HG02610 (cell line): ENCODE data around the gene KRTAP29-1.

Source experiments
- ATAC-seq: cut with Tn5 transposase; IDR thresholded peaks from one replicate; pipeline ENCODE4 v1.9.1; 2021; ENCODE audit warnings: mild to moderate bottlenecking, moderate library complexity; ENCODE audit not compliant: unreplicated experiment

Gene KRTAP29-1

DNA sequence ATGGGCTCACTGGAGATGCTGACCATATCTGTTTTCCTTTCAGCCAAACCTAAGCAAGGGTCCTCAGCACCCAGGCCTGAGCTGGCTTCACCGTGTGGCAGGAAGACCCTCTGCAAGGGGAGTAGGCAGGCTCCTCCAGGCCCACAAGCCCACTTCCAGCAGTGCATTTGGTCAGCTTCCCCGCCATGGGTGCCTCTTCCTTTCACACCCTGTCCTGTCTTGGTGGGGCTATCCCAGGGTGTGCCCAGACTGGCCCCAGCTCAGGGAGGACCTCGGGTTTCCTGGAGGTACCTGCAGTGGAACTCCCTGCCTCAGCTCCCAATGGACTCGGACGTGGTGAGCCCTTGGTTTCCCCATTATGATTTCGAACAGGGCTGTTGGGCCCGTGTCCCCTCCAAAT is 25.6 kb upstream of the KRTAP29-1 start:
- no peak for ATAC-seq

- no peak for ATAC-seq
Observed at GRCh38 chr17:41327411-41328120, 24.9 kb upstream of the KRTAP29-1 start.

GRCh38 chr17:41326173-41327145 is 23.8 kb upstream of the KRTAP29-1 start:
- ATAC-seq, result no peak

GRCh38 chr17:41325611-41326010 is 23.0 kb upstream of the KRTAP29-1 start:
- no peak for ATAC-seq

GRCh38 chr17:41325126-41325525 is 22.5 kb upstream of the KRTAP29-1 start:
- no peak for ATAC-seq

GRCh38 chr17:41324180-41325075 is 21.8 kb upstream of the KRTAP29-1 start:
- no peak for ATAC-seq

- no peak for ATAC-seq
Observed at GRCh38 chr17:41322903-41323895, 20.5 kb upstream of the KRTAP29-1 start.

DNA sequence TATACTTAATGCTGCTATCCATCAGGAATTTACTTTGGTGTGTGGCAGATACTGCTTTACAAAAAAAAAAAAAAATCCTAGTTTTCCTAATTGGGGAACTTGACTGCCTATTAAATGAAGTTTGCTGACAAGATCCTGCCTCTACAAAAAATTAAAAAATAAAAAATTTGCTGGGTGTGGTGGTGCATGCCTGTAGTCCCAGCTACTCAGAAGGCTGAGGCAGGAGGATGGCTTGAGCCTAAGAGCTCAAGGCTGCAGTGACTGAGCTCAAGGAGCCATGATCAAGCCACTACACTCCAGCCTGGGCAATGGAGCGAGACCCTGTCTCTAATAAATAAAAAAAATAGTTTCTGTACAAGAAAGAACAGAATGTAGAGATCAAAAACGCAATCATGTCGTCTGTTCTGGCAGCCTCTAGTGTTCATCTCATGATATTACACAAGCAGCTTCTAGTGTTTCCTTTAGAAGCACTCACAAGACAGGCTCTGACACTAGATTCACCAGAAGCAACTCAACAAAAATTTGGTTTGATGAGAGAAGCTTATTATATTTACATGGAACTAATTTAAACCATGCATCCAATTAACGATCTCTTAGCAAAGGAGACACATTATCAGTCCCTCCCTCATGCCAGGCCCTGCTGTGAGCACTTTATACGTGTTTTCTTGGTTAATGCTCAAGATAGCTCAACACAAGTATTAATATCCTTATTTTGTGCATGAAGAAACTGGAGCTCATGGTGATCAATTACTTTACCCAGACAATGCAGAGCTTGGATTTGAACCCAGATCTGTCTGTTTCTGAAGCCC is 19.6 kb upstream of the KRTAP29-1 start:
- ATAC-seq, result no peak

DNA sequence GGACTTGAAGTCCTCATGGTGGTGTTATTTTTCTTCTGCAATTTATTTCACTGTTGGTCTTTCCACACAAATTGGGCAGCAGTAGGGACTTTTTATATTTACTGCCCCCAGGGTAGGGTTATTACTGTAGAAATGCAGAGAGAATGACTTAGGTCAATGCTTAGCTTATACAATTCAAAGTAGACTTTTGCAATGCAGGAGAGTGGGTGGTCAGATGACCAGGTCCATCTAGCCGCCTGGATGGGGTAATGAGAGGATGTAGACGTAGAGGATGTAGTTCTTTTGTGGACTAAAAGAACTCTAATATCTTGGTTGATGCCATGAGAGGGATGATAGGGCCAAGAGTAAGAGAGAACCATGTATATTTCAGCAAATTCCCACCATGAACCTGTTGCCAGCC is 15.6 kb upstream of the KRTAP29-1 start:
- ATAC-seq, result no peak

DNA sequence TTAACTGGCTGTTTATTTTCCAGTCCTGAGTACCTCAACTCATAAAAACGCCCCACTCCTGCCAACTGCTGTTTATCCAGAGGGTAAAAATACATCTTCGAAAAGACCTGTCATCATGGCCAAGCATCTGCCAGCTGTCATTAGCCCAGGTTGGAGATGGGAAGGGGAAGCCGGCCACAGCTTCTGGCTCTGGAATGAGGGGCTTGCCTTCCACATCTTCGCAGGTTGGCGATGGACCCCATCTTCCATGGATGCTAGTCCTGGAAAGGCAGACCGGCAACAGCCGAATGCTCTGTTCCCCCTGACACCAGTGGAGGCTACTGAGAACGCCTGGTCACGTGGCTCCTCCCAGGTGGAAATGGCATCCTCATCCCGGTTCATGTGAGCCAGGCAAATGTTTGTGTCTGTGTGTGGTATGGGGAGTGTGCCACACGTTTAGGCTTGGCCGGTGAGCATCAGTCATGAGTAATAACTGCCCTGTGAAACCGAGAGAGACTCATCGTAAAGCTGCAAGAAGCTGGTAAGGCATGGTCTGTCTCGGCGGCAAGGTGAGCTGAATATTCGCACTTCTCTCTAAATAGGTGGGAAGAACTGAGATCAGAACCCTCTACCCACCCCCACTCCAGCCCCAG is 13.3 kb upstream of the KRTAP29-1 start:
- ATAC-seq, result no peak

- no peak for ATAC-seq
Observed at GRCh38 chr17:41315204-41315794, 12.6 kb upstream of the KRTAP29-1 start, which contains the start of gene KRTAP17-1. KRTAP17-1 (minus strand) TSS chr17:41315710; CDS start chr17:41315650, 60 bp downstream.

- ATAC-seq, result no peak
Observed at GRCh38 chr17:41311111-41311510, 8.5 kb upstream of the KRTAP29-1 start.

DNA sequence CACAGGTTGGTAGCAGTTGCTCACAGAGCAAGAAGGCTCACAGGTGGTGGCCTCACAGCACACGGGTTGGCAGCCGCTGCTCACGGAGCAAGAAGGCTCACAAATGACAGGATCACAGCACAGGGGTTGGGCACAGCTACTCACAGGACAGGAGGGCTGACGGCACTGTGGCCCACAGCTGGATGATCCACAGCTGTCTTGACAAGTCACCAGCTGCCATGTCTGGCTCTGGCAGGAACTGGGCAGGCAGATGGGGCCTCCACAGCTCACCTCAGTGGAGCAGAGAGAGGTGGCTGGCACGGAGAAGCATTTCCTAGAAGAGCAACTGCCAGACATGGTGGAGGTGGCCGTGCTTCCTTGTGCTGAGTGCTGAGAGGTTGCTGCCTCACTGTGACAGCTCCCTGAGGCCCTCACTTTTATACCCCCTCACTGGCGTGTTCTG is 6.3 kb upstream of the KRTAP29-1 start, which contains the start of gene KRTAP16-1:
TSS of gene KRTAP16-1 (minus strand) at position 392 of the 442 bp plus-strand sequence. CDS start at position 336, 56 bp downstream.
- no peak for ATAC-seq

DNA sequence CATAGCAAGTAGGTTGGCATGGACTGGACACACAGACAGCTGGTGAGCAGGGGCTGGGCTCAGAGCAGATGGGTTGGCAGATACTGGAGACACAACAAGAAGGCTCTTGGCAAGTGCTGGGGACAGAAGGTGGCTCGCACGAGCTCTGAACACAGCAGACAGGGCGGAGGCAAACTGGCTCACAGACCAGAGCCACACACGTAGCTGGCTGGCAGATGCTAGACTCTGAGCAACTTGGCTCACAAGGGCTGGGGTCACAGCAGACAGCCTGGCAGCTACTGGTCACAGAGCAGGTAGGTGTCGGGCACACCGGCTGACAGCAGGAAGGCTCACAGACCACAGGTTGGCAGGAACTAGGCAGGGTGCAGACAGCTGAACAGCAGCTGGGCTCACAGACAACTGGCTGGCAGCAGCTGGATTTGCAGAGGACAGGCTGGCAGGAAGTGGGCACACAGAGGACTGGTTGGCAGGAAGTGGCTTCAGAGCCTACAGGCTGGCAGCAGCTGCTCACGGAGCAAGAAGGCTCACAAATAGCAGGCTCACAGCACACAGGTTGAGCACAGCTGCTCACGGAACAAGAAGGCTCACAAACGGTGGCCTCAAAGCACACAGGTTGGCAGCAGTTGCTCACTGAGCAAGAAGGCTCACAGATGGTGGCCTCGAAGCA is 5.7 kb upstream of the KRTAP29-1 start:
- no peak for ATAC-seq

DNA sequence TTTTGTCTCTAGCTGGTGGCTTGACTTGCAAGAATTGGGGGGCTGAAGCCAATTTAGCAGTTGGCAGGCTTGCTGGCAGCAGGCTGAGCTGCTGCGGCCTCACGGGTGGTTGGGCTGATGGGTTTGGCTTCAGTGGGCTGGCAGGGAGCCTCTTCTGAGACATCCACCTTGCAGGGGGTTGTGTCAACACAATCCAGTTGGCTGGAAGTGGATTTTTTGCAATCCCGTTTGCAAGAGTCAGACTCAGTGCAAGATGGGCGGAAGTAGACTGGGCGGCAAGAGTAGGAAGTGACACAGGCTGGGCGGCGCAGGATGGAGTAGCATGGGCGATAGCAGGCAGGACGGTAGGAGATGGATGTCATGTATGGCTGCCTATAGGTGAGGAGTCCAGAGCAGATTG is 5.0 kb upstream of the KRTAP29-1 start:
- no peak for ATAC-seq

GRCh38 chr17:41304091-41304490 is 1.4 kb upstream of the KRTAP29-1 start:
- ATAC-seq, result no peak

DNA sequence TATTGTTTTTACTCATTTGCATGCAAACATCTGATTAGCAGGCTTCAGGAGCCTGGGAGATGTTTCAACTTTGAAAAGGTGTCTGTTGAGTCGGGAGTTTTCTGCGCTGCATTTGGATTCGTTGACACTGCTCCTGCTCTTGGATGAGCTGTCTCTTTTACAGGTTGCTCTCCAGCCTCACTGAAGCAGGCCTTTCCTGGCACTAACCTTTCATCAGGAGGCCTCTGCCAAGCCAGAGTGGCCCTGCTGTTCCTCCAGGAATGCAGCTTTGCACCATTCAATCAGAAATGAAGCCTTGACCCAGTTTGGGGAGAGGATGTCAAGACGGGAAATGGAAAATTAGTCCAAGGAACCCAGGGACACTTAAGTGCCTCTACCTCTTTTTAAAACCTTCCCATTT is 330 bp upstream of the KRTAP29-1 start:
- no peak for ATAC-seq
